GM12872 (cell line): ENCODE results near the gene PKHD1.

Source experiments
- TF ChIP-seq, protein P1 (sequence below): IDR thresholded peaks from 3 replicates; pipeline ENCODE4 v1.5.1; 2011; ENCODE audit warnings: low read depth, mild to moderate bottlenecking, low read length, moderate library complexity; ENCODE audit not compliant: insufficient read depth

PKHD1 gene, protein sequence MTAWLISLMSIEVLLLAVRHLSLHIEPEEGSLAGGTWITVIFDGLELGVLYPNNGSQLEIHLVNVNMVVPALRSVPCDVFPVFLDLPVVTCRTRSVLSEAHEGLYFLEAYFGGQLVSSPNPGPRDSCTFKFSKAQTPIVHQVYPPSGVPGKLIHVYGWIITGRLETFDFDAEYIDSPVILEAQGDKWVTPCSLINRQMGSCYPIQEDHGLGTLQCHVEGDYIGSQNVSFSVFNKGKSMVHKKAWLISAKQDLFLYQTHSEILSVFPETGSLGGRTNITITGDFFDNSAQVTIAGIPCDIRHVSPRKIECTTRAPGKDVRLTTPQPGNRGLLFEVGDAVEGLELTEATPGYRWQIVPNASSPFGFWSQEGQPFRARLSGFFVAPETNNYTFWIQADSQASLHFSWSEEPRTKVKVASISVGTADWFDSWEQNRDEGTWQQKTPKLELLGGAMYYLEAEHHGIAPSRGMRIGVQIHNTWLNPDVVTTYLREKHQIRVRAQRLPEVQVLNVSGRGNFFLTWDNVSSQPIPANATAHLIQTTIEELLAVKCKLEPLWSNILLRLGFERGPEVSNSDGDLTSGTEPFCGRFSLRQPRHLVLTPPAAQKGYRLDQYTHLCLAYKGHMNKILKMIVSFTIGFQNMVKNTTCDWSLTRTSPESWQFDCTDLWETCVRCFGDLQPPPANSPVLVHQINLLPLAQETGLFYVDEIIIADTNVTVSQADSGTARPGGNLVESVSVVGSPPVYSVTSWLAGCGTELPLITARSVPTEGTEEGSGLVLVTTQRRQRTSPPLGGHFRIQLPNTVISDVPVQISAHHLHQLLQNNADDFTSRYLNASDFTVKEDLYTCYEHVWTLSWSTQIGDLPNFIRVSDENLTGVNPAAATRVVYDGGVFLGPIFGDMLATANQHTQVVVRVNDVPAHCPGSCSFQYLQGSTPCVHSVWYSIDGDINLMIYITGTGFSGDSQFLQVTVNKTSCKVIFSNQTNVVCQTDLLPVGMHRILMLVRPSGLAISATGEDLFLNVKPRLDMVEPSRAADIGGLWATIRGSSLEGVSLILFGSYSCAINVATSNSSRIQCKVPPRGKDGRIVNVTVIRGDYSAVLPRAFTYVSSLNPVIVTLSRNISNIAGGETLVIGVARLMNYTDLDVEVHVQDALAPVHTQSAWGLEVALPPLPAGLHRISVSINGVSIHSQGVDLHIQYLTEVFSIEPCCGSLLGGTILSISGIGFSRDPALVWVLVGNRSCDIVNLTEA (N-terminal part only)

DNA sequence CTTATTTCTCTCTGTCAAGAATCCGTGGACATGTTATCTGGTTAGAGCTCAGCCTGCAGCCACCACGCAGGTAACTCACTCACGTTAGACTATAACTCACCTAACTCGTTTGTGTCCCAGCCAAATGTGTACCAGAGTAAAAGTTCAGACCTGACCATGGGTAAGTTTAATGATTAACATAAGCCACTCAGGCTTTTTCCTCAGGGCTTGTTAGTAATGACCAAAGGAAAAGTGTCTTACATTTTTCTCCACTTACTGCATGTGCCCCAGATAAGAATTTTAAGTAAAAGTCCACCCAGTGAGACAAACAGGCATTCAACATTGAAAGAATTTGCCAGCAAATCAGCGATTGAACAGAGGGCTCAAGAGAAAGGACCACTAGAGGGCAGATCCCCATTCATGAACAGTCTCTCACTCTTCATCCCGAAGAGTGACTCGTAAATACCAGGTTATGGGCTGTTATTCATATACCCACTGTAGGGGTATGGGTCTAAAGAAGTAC lies at the start of gene PKHD1:
PKHD1 (minus strand) TSS at position 116 of the 502 bp plus-strand sequence. CDS start 2,680 bp downstream, outside the sequence.
- TF ChIP-seq, protein P1, sequence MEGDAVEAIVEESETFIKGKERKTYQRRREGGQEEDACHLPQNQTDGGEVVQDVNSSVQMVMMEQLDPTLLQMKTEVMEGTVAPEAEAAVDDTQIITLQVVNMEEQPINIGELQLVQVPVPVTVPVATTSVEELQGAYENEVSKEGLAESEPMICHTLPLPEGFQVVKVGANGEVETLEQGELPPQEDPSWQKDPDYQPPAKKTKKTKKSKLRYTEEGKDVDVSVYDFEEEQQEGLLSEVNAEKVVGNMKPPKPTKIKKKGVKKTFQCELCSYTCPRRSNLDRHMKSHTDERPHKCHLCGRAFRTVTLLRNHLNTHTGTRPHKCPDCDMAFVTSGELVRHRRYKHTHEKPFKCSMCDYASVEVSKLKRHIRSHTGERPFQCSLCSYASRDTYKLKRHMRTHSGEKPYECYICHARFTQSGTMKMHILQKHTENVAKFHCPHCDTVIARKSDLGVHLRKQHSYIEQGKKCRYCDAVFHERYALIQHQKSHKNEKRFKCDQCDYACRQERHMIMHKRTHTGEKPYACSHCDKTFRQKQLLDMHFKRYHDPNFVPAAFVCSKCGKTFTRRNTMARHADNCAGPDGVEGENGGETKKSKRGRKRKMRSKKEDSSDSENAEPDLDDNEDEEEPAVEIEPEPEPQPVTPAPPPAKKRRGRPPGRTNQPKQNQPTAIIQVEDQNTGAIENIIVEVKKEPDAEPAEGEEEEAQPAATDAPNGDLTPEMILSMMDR = peak; percentile 60

DNA sequence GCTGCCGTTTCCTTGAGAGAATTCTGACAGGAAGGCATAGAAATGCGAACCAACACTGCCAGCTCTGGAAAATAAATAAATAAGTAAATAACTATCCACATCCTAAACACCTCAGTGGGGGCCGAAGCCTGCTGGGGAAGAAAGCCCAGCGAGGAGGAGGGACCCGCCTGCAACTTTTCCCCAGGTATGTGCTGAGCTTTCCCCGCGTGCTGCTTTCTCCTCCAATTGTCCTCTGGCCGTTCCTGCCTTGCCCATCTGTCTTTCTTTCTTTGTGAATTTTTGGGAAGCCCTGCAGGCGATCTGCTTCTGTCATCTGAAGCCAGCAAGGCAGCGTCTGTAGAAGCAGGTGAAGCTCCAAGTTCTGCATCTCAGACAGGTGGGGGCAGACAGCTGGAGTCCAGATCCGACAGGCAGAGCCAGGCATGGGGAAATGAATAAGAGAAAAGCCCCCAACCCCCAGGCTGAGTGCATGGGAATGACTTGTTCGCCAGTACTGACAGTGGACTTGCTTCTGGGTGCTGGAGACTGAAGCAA lies 49.6 kb upstream of the PKHD1 start:
- TF ChIP-seq, protein P1 = no peak

DNA sequence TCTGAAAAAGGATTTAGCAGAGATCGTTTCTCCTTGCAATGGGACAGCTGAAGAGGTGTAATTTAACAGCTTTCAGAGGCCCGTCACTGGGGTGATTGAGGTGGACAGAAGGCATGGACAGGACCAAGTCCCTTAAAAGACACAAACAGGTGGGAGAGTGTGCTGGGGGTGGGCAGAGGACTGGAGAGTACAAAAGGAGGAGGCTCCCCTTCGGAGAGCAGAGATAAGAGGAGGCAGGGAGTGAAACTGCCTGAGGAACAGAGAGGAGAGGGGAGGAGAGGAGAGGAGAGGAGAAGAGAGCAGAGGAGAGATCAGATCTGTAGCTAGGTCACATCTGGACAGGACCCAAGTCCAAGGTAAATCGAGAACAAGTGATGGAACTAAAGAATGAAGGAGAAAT lies 48.6 kb upstream of the PKHD1 start:
- TF ChIP-seq, protein P1 = no peak

DNA sequence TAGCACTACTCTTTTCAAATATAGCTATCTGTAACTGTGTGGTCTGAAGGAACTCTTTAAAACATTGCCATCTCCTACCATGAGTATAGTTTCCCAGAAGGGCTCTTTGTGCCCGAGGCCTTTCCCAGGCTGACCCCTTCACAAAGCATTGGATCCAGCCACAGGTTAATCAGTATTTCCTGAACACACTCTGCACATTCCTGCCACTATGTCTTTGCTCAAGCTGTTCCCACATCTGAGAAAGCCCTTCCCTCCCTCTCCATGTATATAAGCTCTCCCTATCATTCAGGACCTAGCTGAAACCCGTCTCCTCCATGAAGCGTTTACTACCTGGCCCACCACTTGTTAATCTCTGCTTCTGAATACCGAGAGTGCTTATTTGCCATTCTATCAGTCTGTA lies 47.8 kb upstream of the PKHD1 start:
- TF ChIP-seq, protein P1 = no peak

DNA sequence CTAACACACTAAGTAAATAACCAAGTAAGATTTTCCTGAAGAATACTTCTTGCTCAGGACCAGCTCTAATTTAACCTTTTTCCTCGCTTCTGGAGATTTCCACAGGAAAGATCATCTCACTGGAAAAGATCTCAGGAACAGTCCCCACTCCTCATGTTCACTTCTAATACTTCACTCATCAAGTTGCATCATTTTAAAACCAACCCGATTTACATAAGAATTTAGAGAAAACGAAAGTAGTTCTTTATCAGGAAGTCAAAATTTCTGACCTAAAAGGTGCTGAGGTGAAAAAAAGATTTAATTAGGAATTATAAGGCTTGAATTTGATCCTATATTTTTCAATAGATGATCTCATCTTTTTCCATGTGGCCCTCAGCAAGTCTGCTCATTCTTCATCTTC lies 46.6 kb upstream of the PKHD1 start:
- TF ChIP-seq, protein P1 = no peak

DNA sequence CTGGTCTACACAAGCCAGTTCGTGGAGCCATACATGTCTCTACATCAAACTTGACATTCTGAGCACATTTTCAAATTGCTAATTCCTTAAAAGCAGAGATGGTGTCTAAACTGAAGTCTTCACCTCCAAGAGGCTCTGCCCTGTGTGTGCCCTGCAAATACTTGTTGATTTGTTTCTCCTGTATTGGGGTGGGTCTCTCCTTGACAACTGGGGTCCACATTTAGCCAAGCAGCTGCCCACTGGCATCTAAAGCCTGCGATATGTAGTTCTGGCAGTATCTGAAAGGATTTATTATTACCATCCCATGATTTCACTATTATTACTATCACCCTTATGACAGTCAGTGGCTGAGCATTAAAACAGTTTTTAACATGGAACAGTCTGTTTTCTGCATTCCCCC lies 45.9 kb upstream of the PKHD1 start:
- TF ChIP-seq, protein P1 = no peak
